Erythroblast (primary cell): ENCODE results near the gene STAB2.

ENCODE experiments used
- GATA1 ChIP-seq: IDR thresholded peaks from 2 replicates; pipeline ENCODE4 v1.6.1; 2011; ENCODE audit warnings: low read depth, mild to moderate bottlenecking, control low read depth, low read length, moderate library complexity
- POLR2A ChIP-seq: IDR thresholded peaks from 2 replicates; pipeline ENCODE4 v1.6.1; 2011; ENCODE audit warnings: mild to moderate bottlenecking, low read length

DNA sequence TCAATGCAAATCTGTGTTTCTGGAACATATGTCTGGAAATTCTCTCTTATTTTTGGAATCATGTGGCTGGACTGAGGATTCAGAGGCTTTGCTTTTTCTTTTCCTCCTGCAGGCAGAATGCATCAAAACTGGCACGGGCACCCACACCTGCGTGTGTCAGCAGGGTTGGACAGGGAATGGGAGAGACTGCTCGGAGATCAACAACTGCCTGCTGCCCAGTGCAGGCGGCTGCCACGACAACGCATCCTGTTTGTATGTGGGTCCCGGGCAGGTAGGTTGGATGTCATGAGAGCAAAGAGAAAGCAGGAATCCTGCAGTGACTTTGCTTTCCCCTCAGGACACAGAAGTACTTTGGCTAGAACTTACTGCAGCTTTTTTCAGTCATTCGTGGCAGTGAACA is 90.3 kb downstream of the STAB2 start:
- no peak for TF ChIP-seq POLR2A
- TF ChIP-seq GATA1, result no peak
